AG04450 (cell line): ENCODE results near the gene UMAD1. TPM values are rescaled to one million over a fixed set of nuclear protein-coding genes. Genes with fewer than 3 reads are reported as not detected.

Experiments used
- CTCF ChIA-PET: fragments of 300-600, 350-600 bp; formaldehyde crosslinking; extraction: SDS; loops from one replicate; lab custom pipeline; 2022; ENCODE audit warnings: antibody characterized with exemption, inconsistent platforms; lab: Charles Lee
- POLR2A ChIA-PET: fragments of 350-600 bp; formaldehyde crosslinking; extraction: SDS; loops from one replicate; lab custom pipeline; 2021; ENCODE audit warnings: antibody characterized with exemption, inconsistent platforms; lab: Yijun Ruan, JAX
- DNase-seq: peaks from one replicate; pipeline ENCODE4 v3.0.0-alpha.2; 2011; ENCODE audit warnings: low read depth, low spot score
- H3K27ac ChIP-seq: one replicate; pipeline ENCODE4 v1.5.1; 2012; ENCODE audit warnings: low read depth, low read length, control low read depth
- H3K27me3 ChIP-seq: one replicate; pipeline ENCODE4 v1.6.0; 2012; ENCODE audit warnings: low read length; ENCODE audit not compliant: control insufficient read depth, insufficient read depth
- H3K4me3 ChIP-seq: 2 replicates; pipeline ENCODE4 v1.5.1; 2011; ENCODE audit warnings: mild to moderate bottlenecking, low read depth, low read length, control low read depth
- H3K9me3 ChIP-seq: 2 replicates; pipeline ENCODE4 v1.5.1; 2012; ENCODE audit warnings: low read length; ENCODE audit not compliant: control insufficient read depth, insufficient read depth
- CTCF ChIP-seq: IDR thresholded peaks from 2 replicates; pipeline ENCODE4 v1.5.1; 2011; ENCODE audit warnings: low read depth, low read length, control low read depth, inconsistent platforms
- polyA plus RNA-seq: library from polyadenylated mRNA; depleted of rRNA; stranded (reverse); fragments of >200 nt; gene quantifications from 2 replicates; pipeline ENCODE4 v1.2.3, GENCODE V29; 2011

UMAD1 gene
- polyA plus RNA-seq, 1 experiment = 22.8 TPM

DNA sequence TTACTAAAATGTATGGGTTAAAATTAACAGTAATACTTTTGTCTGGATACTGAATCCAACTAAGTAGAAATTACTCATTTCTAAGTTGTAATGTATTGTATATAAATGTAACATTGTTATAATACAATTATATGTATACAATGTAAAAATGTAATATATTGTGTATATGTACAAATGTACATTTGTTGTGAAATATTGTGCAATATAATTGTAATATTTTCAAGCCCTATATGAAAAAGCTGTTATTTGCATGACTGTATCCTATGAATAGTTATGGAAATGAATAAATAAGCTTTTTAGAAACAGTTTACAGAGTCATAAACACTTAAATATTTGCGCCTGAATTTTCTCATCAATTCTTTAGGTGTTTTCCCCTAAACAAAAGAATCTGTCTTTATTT lies 20.3 kb upstream of the UMAD1 start:
- no peak for DNase-seq
- H3K27ac ChIP-seq = no peak overlapping the region
- ChIA-PET POLR2A (no interaction called here), CTCF (no interaction called here)
- no peaks in the 10 kb centered on the region for H3K27me3 ChIP-seq
- H3K9me3 ChIP-seq = no peaks in the 10 kb centered on the region
- no peak overlapping the region for H3K4me3 ChIP-seq
- no peak for TF ChIP-seq CTCF

DNA sequence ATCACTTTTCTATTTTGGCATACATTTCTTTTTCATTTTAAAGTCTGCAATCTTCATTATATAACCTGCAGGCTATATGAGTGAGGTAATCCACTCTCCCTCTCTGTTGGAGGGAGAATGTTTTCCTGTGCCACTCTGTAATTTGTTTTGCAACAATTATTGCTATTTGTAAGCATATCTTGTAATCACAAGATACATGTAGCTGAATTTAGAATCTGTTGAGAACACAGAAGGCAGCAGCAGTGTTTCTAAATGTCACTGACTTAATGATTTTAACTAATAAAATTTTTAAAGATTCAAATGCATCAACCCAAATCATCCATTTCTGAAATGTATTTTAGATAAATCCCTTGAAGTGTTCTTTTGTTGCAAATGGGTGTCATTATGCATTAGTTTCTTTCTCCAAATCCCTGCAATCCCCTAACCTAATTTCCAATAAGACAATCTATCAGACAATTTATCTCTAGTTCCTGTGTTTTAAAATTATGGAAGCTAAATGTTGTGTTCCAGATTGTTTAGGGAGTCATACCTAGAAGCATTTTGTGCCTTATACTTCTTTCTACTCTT lies 19.8 kb upstream of the UMAD1 start:
- POLR2A ChIA-PET = no interaction called here
- no peak overlapping the region for H3K27ac ChIP-seq
- H3K9me3 ChIP-seq = no peaks in the 10 kb centered on the region
- no peak for DNase-seq
- TF ChIP-seq CTCF = no peak
- H3K4me3 ChIP-seq = no peak overlapping the region
- no peaks in the 10 kb centered on the region for H3K27me3 ChIP-seq
- CTCF ChIA-PET = interaction anchor here (0.7 kb wide), 1 partner anchor 569 kb away, joined by 3 read pairs; no protein-coding TSS in a partner anchor

- TF ChIP-seq CTCF = no peak
- no peak for DNase-seq
- H3K4me3 ChIP-seq = no peak overlapping the region
- ChIA-PET CTCF (interaction anchor here (1.5 kb wide), 1 partner anchor 54 kb away, joined by 3 read pairs; no protein-coding TSS in a partner anchor), POLR2A (no interaction called here)
- H3K27me3 ChIP-seq = no peaks in the 10 kb centered on the region
- no peak overlapping the region for H3K27ac ChIP-seq
- no peaks in the 10 kb centered on the region for H3K9me3 ChIP-seq
Observed at GRCh38 chr7:7628476-7628875, 12.1 kb upstream of the UMAD1 start.

- Histone ChIP-seq H3K9me3 (no peaks in the 10 kb centered on the region), H3K27me3 (no peaks in the 10 kb centered on the region), H3K27ac (no peak overlapping the region), H3K4me3 (no peak overlapping the region)
- TF ChIP-seq CTCF = no peak
- ChIA-PET POLR2A (no interaction called here), CTCF (no interaction called here)
- no peak for DNase-seq
Observed at GRCh38 chr7:7630626-7631329, 9.8 kb upstream of the UMAD1 start.

- no peaks in the 10 kb centered on the region for H3K9me3 ChIP-seq
- ChIA-PET POLR2A (no interaction called here), CTCF (interaction anchor here (1.0 to 4.0 kb wide), 6 partner anchors 27 to 550 kb away, joined by 3 to 19 read pairs (median 10); no protein-coding TSS in a partner anchor)
- H3K4me3 ChIP-seq = peak overlapping the region; percentile 100
- DNase-seq = no peak
- TF ChIP-seq CTCF = no peak
- H3K27me3 ChIP-seq = no peaks in the 10 kb centered on the region
- H3K27ac ChIP-seq = no peak overlapping the region
Observed at GRCh38 chr7:7639421-7639820, 1.1 kb upstream of the UMAD1 start.
